BJ (cell line): ENCODE measurements around the gene FGF5. TPM values are rescaled to one million over a fixed set of nuclear protein-coding genes. Genes with fewer than 3 reads are reported as not detected.

Experiments used
- CTCF ChIA-PET: fragments of 350-600 bp; formaldehyde crosslinking; extraction: SDS; loops from one replicate; lab custom pipeline; 2021; ENCODE audit warnings: antibody characterized with exemption, inconsistent platforms; lab: Yijun Ruan, JAX
- POLR2A ChIA-PET: fragments of 300-600 bp; sonication (Branson Sonifier 250); formaldehyde crosslinking; extraction: SDS; loops from one replicate; lab custom pipeline; 2021; ENCODE audit warnings: antibody characterized with exemption; lab: Charles Lee
- DNase-seq: peaks from one replicate; pipeline ENCODE4 v3.0.0-alpha.2; 2011; ENCODE audit warnings: low read depth
- H3K27me3 ChIP-seq: 2 replicates; pipeline ENCODE4 v1.6.0; 2011; ENCODE audit warnings: low read length; ENCODE audit not compliant: control insufficient read depth, insufficient read depth
- H3K36me3 ChIP-seq: 2 replicates; pipeline ENCODE4 v1.5.1; 2011; ENCODE audit warnings: low read length; ENCODE audit not compliant: control insufficient read depth, insufficient read depth
- H3K4me3 ChIP-seq: 2 replicates; pipeline ENCODE4 v1.5.1; 2011; ENCODE audit warnings: low read depth, mild to moderate bottlenecking, control low read depth, low read length
- CTCF ChIP-seq: IDR thresholded peaks from 2 replicates; pipeline ENCODE4 v1.5.1; 2011; ENCODE audit warnings: low read depth, mild to moderate bottlenecking, control low read depth, inconsistent platforms, low read length, moderate library complexity; ENCODE audit not compliant: insufficient read depth
- polyA plus RNA-seq: library from polyadenylated mRNA; depleted of rRNA; stranded (reverse); fragments of >200 nt; gene quantifications from 2 replicates; pipeline ENCODE4 v1.2.3, GENCODE V29; 2011

The FGF5 gene
- polyA plus RNA-seq, 1 experiment = 43.7 TPM

- Histone ChIP-seq H3K4me3 (no peak overlapping the region), H3K36me3 (no peaks in the 10 kb centered on the region), H3K27me3 (no peaks in the 10 kb centered on the region)
- no peak for DNase-seq
- ChIA-PET CTCF (interaction anchor here (2.0 to 4.7 kb wide), 2 partner anchors 10 to 92 kb away, joined by 7 to 25 read pairs; no protein-coding TSS in a partner anchor), POLR2A (no interaction called here)
- no peak for TF ChIP-seq CTCF
Measured at GRCh38 chr4:80231180-80231579, 35.3 kb upstream of the FGF5 start.

GRCh38 chr4:80232707-80233370, 33.6 kb upstream of the FGF5 start:
- TF ChIP-seq CTCF = no peak
- Histone ChIP-seq H3K36me3 (no peaks in the 10 kb centered on the region), H3K27me3 (no peaks in the 10 kb centered on the region), H3K4me3 (no peak overlapping the region)
- no peak for DNase-seq
- ChIA-PET POLR2A (no interaction called here), CTCF (interaction anchor here (1.0 to 4.7 kb wide), 3 partner anchors 12 to 90 kb away, joined by 3 to 25 read pairs (median 4); no protein-coding TSS in a partner anchor)

- ChIA-PET CTCF (interaction anchor here (1.0 to 4.7 kb wide), 2 partner anchors 12 to 89 kb away, joined by 4 to 25 read pairs; no protein-coding TSS in a partner anchor), POLR2A (no interaction called here)
- DNase-seq = no peak
- no peaks in the 10 kb centered on the region for H3K36me3 ChIP-seq
- no peak for TF ChIP-seq CTCF
- no peaks in the 10 kb centered on the region for H3K27me3 ChIP-seq
- H3K4me3 ChIP-seq = no peak overlapping the region
Measured at GRCh38 chr4:80233390-80233789, 33.1 kb upstream of the FGF5 start.

GRCh38 chr4:80235451-80235850, 31.0 kb upstream of the FGF5 start:
- POLR2A ChIA-PET = interaction anchor here (0.6 to 0.8 kb wide), 3 partner anchors 30 to 582 kb away, joined by 3 to 6 read pairs (median 3); no protein-coding TSS in a partner anchor
- CTCF ChIA-PET = interaction anchor here (3.6 kb wide), 1 partner anchor 30 kb away, joined by 17 read pairs; the partner anchor contains the start of gene FGF5
- Histone ChIP-seq H3K27me3 (no peaks in the 10 kb centered on the region), H3K36me3 (no peaks in the 10 kb centered on the region), H3K4me3 (no peak overlapping the region)
- no peak for TF ChIP-seq CTCF
- DNase-seq = no peak

- DNase-seq = peak; percentile 86
- no peak for TF ChIP-seq CTCF
- Histone ChIP-seq H3K27me3 (no peaks in the 10 kb centered on the region), H3K4me3 (0 out of 2 replicates have a peak overlapping the region, but pooled peaks have one; percentile 19), H3K36me3 (no peaks in the 10 kb centered on the region)
- CTCF ChIA-PET = no interaction called here
- POLR2A ChIA-PET = interaction anchor here (0.8 kb wide), 1 partner anchor 28 kb away, joined by 3 read pairs; the partner anchor contains the start of gene FGF5
Measured at GRCh38 chr4:80237992-80238391, 28.5 kb upstream of the FGF5 start.
